ENCODE results near the gene ELFN1. TPM values are rescaled to one million over a fixed set of nuclear protein-coding genes. Genes with fewer than 3 reads are reported as not detected.

Gene ELFN1
- polyA plus RNA-seq, 3 donors = 0.58 to 5.5 (median 0.67) TPM

- 88 to 91% (median 89%) methylated on average over 6 of the region's 6 CpGs for WGBS, 3 donors
- no peak overlapping the region for H3K27ac ChIP-seq (ENCODE audit: low read depth, low read length)
Observed at GRCh38 chr7:1770331-1770730, 100.3 kb downstream of the ELFN1 start.

GRCh38 chr7:1775389-1775788 lies 105.3 kb downstream of the ELFN1 start:
- 61 to 77% (median 74%) methylated on average over 4 of the region's 4 CpGs for WGBS, 3 donors
- no peak overlapping the region for H3K27ac ChIP-seq (ENCODE audit: low read depth, low read length)

DNA sequence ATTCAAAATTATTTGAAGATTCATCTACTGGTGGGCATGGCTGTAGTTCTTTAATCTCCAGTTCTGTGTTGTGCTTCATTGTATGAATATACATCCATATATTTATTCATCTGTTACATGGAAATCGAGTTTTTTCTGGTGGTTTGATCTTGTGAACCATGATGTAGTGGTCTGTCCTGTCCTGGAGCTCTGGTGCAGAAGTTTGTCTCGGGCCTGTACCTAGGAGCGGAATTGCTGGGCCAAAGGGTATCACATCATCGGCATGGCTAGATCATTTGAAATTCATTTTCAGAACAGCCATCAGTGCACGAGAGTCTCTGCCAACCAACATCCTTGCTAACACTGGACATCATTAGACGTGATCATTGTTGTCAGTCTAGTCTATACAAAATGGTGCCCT lies 107.0 kb downstream of the ELFN1 start:
- no peak overlapping the region for H3K27ac ChIP-seq (ENCODE audit: low read depth, low read length)
- WGBS, 3 donors = 74 to 86% (median 83%) methylated on average over 6 of the region's 6 CpGs

DNA sequence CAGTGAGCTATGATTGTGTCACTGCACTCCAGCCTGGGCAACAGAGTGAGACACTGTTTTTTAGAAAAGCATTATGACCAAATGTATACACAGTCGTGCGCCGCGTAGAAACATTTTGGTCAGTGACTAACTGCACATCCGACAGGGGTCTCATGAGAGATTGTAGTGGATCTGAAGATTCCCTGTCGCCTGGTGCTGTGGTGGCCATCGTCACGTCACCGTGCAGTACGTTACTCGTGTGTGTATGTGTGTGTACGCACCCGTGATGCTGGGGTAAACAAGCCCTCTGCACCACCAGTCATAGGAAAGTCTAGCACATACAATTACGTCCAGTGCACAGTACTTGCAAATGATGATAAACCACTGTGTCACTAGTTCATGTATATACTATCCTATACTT lies 109.4 kb downstream of the ELFN1 start:
- no peak overlapping the region for H3K27ac ChIP-seq (ENCODE audit: low read depth, low read length)
- WGBS, 3 donors = 83 to 89% (median 88%) methylated on average over 14 of the region's 14 CpGs

- no peak overlapping the region for H3K27ac ChIP-seq (ENCODE audit: low read depth, low read length)
- 91 to 95% (median 93%) methylated on average over 12 of the region's 12 CpGs for WGBS, 3 donors
Observed at GRCh38 chr7:1781369-1781768, 111.3 kb downstream of the ELFN1 start.

DNA sequence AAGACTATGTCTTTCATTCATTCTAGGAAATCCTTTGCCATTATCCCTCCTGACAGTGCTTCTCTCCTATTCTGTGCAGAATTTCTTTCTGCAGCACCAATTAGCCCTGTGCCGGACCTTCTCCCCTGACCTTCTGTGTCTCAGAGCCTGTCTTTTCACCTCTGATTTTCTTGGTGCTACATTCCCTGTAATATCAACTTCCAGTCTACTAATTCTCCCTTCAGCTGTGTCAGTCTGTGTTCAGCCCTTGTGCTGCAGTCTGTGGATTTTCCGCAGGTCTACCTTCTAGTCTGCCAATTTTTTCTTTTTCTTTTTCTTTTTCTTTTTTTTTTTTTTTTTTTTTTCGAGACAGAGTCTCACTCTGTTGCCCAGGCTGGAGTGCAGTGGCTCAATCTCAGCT lies 115.8 kb downstream of the ELFN1 start:
- H3K27ac ChIP-seq (ENCODE audit: low read depth, low read length) = no peak overlapping the region
- 83 to 96% (median 92%) methylated on average over 3 of the region's 3 CpGs for WGBS, 3 donors

DNA sequence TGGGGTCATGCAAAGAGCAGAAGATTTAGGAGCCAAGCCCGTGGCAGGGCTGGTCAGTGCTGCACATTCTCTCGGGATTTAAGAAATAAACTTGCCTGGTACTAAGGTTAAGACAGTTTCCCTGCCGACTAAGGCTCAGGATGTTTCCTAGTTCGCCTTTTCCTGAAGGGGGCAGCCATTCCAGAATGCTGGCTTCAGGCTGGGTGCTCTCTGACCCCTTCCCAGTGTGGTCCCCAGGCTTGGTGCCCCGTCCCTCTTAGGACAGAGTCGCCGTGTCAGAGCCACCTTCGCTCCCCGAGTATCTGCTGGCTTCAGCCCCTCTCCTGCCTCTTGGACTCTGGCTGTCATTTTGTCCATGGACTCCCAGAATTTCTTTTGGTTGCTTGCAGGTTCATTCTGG lies 117.2 kb downstream of the ELFN1 start:
- 75 to 84% (median 81%) methylated on average over 9 of the region's 9 CpGs for WGBS, 3 donors
- no peak overlapping the region for H3K27ac ChIP-seq (ENCODE audit: low read depth, low read length)

DNA sequence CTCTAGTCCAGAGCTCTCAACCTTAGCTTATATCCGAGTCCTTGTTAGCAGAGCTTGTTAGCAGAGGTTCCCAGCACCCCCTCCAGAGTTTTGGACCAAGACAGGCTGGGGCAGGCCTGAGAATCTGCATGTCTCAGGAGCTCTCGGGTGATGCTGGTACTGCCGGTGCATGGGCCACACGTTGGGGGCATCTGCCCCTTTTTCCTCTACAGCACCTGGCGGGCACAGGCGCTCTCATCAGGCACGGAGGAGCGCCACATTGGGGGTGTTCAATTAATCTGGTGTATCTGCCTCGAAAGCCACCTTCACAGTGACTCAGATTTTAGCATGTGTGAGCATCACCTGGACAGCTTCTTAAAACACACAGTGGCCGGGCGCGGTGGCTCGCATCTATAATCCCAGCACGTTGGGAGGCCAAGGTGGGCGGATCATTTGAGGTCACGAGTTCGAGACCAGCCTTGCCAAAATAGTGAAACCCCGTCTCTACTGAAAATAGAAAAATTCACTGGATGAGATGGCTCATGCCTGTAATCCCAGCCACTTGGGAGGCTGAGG lies 117.7 kb downstream of the ELFN1 start:
- H3K27ac ChIP-seq (ENCODE audit: low read depth, low read length) = no peak overlapping the region
- WGBS, 3 donors = 84 to 93% (median 90%) methylated on average over 18 of the region's 18 CpGs

DNA sequence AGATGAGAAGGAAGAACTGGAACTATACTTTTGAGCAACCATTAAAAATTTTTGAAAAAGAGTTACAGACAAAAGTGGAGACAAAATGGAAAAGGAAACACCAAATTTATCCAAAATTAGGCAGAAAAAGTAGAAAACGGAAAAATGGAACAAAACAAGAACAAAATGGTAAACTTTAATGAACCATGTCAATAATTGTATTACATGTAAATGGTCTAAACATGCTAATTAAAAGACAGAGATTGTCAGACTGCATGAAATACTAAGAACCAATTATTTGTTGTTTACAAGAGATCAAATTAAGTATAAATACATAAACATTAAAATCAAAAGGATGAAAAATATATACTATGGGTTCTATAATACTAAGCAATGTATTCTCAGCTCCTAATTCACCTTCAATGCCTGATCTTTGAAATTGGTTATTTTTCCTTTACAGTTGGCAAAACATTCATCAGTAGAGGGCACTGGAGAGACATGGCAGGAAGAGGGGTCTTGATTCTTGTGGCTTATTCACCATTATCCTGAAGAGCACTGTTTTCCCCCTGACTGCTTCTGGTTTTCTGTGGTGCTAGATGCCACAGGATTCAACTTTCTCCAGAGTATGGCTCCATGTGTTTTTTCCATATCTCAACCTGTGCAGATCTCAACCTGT lies 124.9 kb downstream of the ELFN1 start:
- WGBS, 3 donors = 12 to 25% (median 16%) methylated on average over 1 of the region's 1 CpG
- H3K27ac ChIP-seq (ENCODE audit: low read depth, low read length) = no peak overlapping the region

Other genes starting within 250 kb of the ELFN1 start
- 10 to 100 TPM in 2 of 3 donors, 1 to 10 TPM in 1; 8.5 to 24.2 (median 20.9) TPM for gene MICALL2, start 210.8 kb upstream of the ELFN1 start, polyA plus RNA-seq
- gene INTS1, start 165.9 kb upstream of the ELFN1 start, polyA plus RNA-seq = 10 to 100 TPM; 44.8 to 54.7 (median 49.1) TPM
- gene MAFK, start 139.6 kb upstream of the ELFN1 start, polyA plus RNA-seq = 10 to 100 TPM; 23.9 to 64.1 (median 45.5) TPM
- 10 to 100 TPM in 1 of 3 donors, under 1 TPM in 2; 0.34 to 16.8 (median 0.91) TPM for gene TMEM184A, start 114.1 kb upstream of the ELFN1 start, polyA plus RNA-seq
- gene PSMG3, start 100.2 kb upstream of the ELFN1 start, polyA plus RNA-seq = 10 to 100 TPM; 21.3 to 41.8 (median 34.7) TPM

Measured in adipose tissue (tissue), 3 donors.